WTC11 (cell line): Measurements from ENCODE around the gene IZUMO4.

Source experiments
- CREB1 ChIP-seq: sonication (generic); formaldehyde crosslinking; IDR thresholded peaks from 2 replicates; pipeline ENCODE4 v1.8.0; 2023; ENCODE audit warnings: mild to moderate bottlenecking, missing genetic modification reagents
- GABPB1 ChIP-seq: sonication (generic); formaldehyde crosslinking; IDR thresholded peaks from 2 replicates; pipeline ENCODE4 v1.8.1; 2023; ENCODE audit warnings: mild to moderate bottlenecking, missing genetic modification reagents
- ZNF423 ChIP-seq: fragments of 250-450 bp; sonication (Bioruptor Pico); IDR thresholded peaks from 2 replicates; pipeline ENCODE4 v2.1.2; 2022; ENCODE audit warnings: mild to moderate bottlenecking, moderate library complexity
- TF ChIP-seq, protein P1 (sequence below): sonication (generic); formaldehyde crosslinking; conservative IDR thresholded peaks from 2 replicates; pipeline ENCODE4 v1.8.1; 2023; ENCODE audit warnings: mild to moderate bottlenecking, low read depth, missing genetic modification reagents, moderate library complexity
- TF ChIP-seq, protein P2 (sequence below): fragments of 200-600 bp; IDR thresholded peaks from 2 replicates; pipeline ENCODE4 v1.8.0; 2022; ENCODE audit warnings: antibody characterized with exemption

DNA sequence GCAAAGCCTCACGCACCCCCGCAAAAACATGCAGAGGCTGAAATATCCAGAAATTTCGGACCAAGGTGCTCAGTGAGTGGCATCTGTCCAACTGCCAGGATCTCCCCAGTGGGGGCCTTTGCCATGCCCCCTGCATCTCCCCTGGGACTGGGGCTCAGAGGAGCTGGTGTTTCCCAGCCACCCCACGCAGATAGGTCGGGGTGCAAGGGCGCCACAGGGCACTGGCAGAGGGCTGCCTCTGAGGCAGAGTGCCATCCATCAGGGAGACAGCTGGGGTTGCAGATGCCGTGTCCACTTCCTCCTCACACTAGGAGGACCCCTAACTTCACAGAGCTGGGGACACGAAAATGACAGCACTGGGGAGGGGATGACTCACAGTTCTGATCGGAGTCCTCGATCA, 26.3 kb downstream of the IZUMO4 start:
- TF ChIP-seq, protein P1, sequence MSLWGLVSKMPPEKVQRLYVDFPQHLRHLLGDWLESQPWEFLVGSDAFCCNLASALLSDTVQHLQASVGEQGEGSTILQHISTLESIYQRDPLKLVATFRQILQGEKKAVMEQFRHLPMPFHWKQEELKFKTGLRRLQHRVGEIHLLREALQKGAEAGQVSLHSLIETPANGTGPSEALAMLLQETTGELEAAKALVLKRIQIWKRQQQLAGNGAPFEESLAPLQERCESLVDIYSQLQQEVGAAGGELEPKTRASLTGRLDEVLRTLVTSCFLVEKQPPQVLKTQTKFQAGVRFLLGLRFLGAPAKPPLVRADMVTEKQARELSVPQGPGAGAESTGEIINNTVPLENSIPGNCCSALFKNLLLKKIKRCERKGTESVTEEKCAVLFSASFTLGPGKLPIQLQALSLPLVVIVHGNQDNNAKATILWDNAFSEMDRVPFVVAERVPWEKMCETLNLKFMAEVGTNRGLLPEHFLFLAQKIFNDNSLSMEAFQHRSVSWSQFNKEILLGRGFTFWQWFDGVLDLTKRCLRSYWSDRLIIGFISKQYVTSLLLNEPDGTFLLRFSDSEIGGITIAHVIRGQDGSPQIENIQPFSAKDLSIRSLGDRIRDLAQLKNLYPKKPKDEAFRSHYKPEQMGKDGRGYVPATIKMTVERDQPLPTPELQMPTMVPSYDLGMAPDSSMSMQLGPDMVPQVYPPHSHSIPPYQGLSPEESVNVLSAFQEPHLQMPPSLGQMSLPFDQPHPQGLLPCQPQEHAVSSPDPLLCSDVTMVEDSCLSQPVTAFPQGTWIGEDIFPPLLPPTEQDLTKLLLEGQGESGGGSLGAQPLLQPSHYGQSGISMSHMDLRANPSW (CRISPR knock-in tag), result no peak
- TF ChIP-seq, protein P2, sequence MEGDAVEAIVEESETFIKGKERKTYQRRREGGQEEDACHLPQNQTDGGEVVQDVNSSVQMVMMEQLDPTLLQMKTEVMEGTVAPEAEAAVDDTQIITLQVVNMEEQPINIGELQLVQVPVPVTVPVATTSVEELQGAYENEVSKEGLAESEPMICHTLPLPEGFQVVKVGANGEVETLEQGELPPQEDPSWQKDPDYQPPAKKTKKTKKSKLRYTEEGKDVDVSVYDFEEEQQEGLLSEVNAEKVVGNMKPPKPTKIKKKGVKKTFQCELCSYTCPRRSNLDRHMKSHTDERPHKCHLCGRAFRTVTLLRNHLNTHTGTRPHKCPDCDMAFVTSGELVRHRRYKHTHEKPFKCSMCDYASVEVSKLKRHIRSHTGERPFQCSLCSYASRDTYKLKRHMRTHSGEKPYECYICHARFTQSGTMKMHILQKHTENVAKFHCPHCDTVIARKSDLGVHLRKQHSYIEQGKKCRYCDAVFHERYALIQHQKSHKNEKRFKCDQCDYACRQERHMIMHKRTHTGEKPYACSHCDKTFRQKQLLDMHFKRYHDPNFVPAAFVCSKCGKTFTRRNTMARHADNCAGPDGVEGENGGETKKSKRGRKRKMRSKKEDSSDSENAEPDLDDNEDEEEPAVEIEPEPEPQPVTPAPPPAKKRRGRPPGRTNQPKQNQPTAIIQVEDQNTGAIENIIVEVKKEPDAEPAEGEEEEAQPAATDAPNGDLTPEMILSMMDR, result no peak
- TF ChIP-seq GABPB1 (CRISPR knock-in tag), result no peak
- TF ChIP-seq CREB1 (CRISPR knock-in tag), result no peak
- TF ChIP-seq ZNF423 (CRISPR knock-in tag), result no peak
